ENCODE results near the gene NR1H4. TPM values are rescaled to one million over a fixed set of nuclear protein-coding genes. Genes with fewer than 3 reads are reported as not detected.

NR1H4 gene
- 0.12 and 0.51 TPM in 2 replicates for total RNA-seq

DNA sequence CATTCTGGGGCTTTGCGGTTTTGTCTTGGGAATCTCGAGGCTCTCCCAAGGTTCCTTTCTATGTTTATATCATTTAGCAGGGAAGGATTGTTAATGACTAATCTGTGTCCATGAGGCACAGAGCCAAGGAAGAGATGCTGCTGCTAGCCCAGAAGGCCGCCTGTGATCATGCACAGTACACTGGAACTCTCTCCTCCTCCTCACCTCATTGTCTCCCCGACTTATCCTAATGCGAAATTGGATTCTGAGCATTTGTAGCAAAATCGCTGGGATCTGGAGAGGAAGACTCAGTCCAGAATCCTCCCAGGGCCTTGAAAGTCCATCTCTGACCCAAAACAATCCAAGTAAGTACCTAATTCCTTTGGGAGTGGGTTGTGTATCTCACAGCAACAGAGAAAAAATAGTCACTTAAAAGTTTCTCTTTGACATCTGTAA lies at the start of gene NR1H4:
Gene NR1H4 (plus strand): TSS at position 151 of the 435 bp plus-strand sequence. CDS start 19,458 bp downstream, outside the sequence.

DNA sequence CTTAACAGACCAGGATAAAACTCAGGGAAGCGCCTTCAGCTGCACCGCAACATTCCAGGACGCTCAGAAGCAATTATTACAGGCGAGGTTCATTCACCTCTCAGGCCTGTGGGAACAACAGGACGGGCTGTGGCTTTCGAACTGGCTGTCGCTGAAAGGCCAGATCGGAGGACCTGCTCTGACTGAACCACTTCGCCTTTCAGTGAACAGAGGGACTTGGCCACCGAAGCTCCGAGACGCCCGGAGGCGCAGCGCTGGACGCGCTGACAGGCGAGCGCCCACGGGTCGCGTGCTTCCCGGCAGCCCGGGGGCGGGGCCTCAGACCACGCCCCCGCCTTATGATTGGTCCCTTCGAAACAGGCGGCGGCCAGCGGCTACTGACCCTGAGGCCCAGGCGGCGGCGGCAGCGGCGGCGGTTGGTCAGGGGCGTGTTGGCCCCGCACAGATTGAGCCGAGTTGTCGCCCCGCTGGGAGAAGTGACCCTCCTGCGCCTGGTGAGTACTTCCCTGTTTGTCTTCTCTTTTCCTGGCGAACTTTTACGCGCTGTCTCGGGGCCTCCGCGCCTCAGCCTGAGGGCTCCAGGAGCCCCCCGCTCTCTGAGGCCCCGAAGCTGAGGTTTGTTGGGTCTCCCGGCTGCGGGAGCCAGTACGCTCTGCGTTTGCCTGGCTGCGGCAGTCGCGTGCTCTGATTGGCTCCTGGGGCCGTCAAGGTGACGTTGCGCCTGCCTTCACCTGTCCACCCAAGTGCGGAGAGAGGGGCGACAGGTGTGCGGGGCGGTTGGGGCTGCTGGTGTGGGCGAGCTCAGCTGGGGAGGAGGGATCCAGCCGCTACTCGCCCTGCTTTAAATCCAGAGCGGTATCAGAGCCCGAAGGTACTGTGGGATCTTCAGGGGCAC lies 99.9 kb downstream of the NR1H4 start, which contains the start of gene GAS2L3:
Gene GAS2L3 (plus strand): TSS at position 393 of the 895 bp plus-strand sequence. CDS start 21,221 bp downstream, outside the sequence.

Other genes with a start within 250 kb of the NR1H4 start
- gene DEPDC4, start 206.8 kb upstream of the NR1H4 start, total RNA-seq = 0.35 TPM in 1 of 2 replicates, not detected in the other
- 19.1 and 21.9 TPM in 2 replicates for gene SCYL2, start 206.7 kb upstream of the NR1H4 start, total RNA-seq
- gene SLC17A8, start 116.8 kb upstream of the NR1H4 start, total RNA-seq = not detected in 2 replicates
- gene GAS2L3, start 99.8 kb downstream of the NR1H4 start, total RNA-seq = 1.3 and 3.1 TPM in 2 replicates

Measured in pericardium fibroblast (primary cell).